HepG2 (cell line): ENCODE data around the gene AFF1. TPM values are rescaled to one million over a fixed set of nuclear protein-coding genes. Genes with fewer than 3 reads are reported as not detected.
A peak's percentile ranks its signal among the peaks of the same experiment; 100 is the strongest.

Source experiments
- CTCF ChIP-seq: sonication (generic); formaldehyde crosslinking; IDR thresholded peaks from 2 replicates; pipeline ENCODE4 v1.5.0; 2020; ENCODE audit warnings: mild to moderate bottlenecking, missing genetic modification reagents, moderate library complexity
- JDP2 ChIP-seq: sonication (generic); formaldehyde crosslinking; IDR thresholded peaks from 2 replicates; pipeline ENCODE4 v1.8.1; 2022; ENCODE audit warnings: missing genetic modification reagents, borderline replicate concordance
- MEIS2 ChIP-seq: sonication (generic); formaldehyde crosslinking; IDR thresholded peaks from 2 replicates; pipeline ENCODE4 v1.9.0; 2021; ENCODE audit warnings: mild to moderate bottlenecking, missing genetic modification reagents
- MIER2 ChIP-seq: IDR thresholded peaks from 2 replicates; pipeline ENCODE4 v1.6.1; 2016; ENCODE audit warnings: missing biosample characterization, missing genetic modification reagents
- MXI1 ChIP-seq: IDR thresholded peaks from 3 replicates; pipeline ENCODE4 v1.6.1; 2012; ENCODE audit warnings: low read depth, low read length, inconsistent platforms, borderline replicate concordance
- NFAT5 ChIP-seq: sonication (generic); formaldehyde crosslinking; IDR thresholded peaks from 2 replicates; pipeline ENCODE4 v1.4.0; 2020; ENCODE audit warnings: missing genetic modification reagents
- RELA ChIP-seq: sonication (generic); formaldehyde crosslinking; IDR thresholded peaks from 2 replicates; pipeline ENCODE4 v1.4.0; 2020; ENCODE audit warnings: missing genetic modification reagents
- UBTF ChIP-seq: sonication (generic); formaldehyde crosslinking; IDR thresholded peaks from 2 replicates; pipeline ENCODE4 v1.4.0; 2020; ENCODE audit warnings: mild to moderate bottlenecking, missing genetic modification reagents
- ZBTB14 ChIP-seq: sonication (generic); formaldehyde crosslinking; IDR thresholded peaks from 2 replicates; pipeline ENCODE4 v1.4.0; 2020; ENCODE audit warnings: missing genetic modification reagents
- ZBTB3 ChIP-seq: sonication (generic); formaldehyde crosslinking; IDR thresholded peaks from 2 replicates; pipeline ENCODE4 v1.4.0; 2020; ENCODE audit warnings: low read depth, mild to moderate bottlenecking, moderate library complexity, missing genetic modification reagents, borderline replicate concordance
- ZNF207 ChIP-seq: fragments of 450-650 bp; IDR thresholded peaks from 2 replicates; pipeline ENCODE4 v1.6.1; 2016; ENCODE audit warnings: antibody characterized with exemption, borderline replicate concordance
- ZNF317 ChIP-seq: sonication (generic); formaldehyde crosslinking; IDR thresholded peaks from 2 replicates; pipeline ENCODE4 v1.5.0; 2020; ENCODE audit warnings: mild to moderate bottlenecking, missing genetic modification reagents
- ZNF414 ChIP-seq: sonication (generic); formaldehyde crosslinking; IDR thresholded peaks from 2 replicates; pipeline ENCODE4 v1.5.0; 2020; ENCODE audit warnings: missing genetic modification reagents
- ZNF530 ChIP-seq: sonication (generic); formaldehyde crosslinking; IDR thresholded peaks from 2 replicates; pipeline ENCODE4 v1.5.0; 2020; ENCODE audit warnings: low read depth, mild to moderate bottlenecking, missing genetic modification reagents
- ZSCAN20 ChIP-seq: sonication (generic); formaldehyde crosslinking; IDR thresholded peaks from 2 replicates; pipeline ENCODE4 v1.4.0; 2020; ENCODE audit warnings: missing genetic modification reagents, mild to moderate bottlenecking, borderline replicate concordance
- polyA plus RNA-seq, 8 experiments: library from polyadenylated mRNA; depleted of rRNA in 3 of 8; stranded (reverse) in 7 of 8; unstranded in 1 of 8; fragments of >200 nt; fragmentation: Illumina TruSeq in 4 of 8; extraction: Trizol in 4 of 8; gene quantifications; 2 replicates each; pipeline versions ENCODE4 v1.2.1 to v1.2.3, GENCODE V29; 2011 to 2016; ENCODE audit warnings: low read depth in 4 of 8, missing spikeins in 1 of 8, mixed read lengths in 1 of 8; ENCODE audit not compliant: insufficient read depth in 1 of 8
- total RNA-seq, 5 experiments: library from RNA; depleted of rRNA; stranded (reverse); fragments of >200 nt; fragmentation: Illumina TruSeq; extraction: Trizol; gene quantifications; 2 replicates each; pipeline ENCODE4 v1.2.3, GENCODE V29; 2016; ENCODE audit warnings: low read depth in 1 of 5

Gene AFF1
- total and polyA plus RNA-seq, 2 of the 13 experiments (the other 11 are each of a cell fraction or from before 2014, with no cell fraction given), result 15.5 to 15.9 TPM

GRCh38 chr4:86934771-86935565, at the start of gene AFF1 (continued):
- TF ChIP-seq UBTF (CRISPR knock-in tag), result peak; percentile 95
- no peak for TF ChIP-seq MIER2 (CRISPR knock-in tag)
- 0 out of 2 replicates have a peak, but pooled peaks have one; percentile 21 for TF ChIP-seq RELA (CRISPR knock-in tag)
- peak; percentile 62; the same call in 1 of the 2 replicates for TF ChIP-seq NFAT5 (CRISPR knock-in tag)
- no peak; the same call in 1 of the 2 replicates for TF ChIP-seq JDP2 (CRISPR knock-in tag)
- no peak for TF ChIP-seq ZNF414 (CRISPR knock-in tag)
- TF ChIP-seq ZNF317 (CRISPR knock-in tag), result no peak
- no peak for TF ChIP-seq ZNF530 (CRISPR knock-in tag)
- TF ChIP-seq CTCF (CRISPR knock-in tag), result peak; percentile 69
- TF ChIP-seq ZBTB14, result peak; percentile 87
- TF ChIP-seq MXI1, result peak; percentile 76; the same call in 1 of the 3 replicates
- TF ChIP-seq ZSCAN20, result no peak
- peak; percentile 75; the same call in 1 of the 2 replicates for TF ChIP-seq ZBTB3 (CRISPR knock-in tag)
- no peak for TF ChIP-seq ZNF207
- TF ChIP-seq MEIS2 (CRISPR knock-in tag), result no peak
